Trophoblast cell (in vitro differentiated cells and primary cell): ENCODE data around the gene MACO1.

ENCODE experiments used
- DNase-seq, 2 donors: peaks; one replicate each; pipeline ENCODE4 v3.0.0-alpha.2; 2016
- H2AFZ ChIP-seq: 2 replicates; pipeline ENCODE4 v1.6.1; 2013; ENCODE audit warnings: low read length, moderate library complexity, mild to moderate bottlenecking; ENCODE audit not compliant: insufficient read depth, poor library complexity
- H2AK5ac ChIP-seq: 2 replicates; pipeline ENCODE4 v1.6.1; 2013; ENCODE audit warnings: mild to moderate bottlenecking, low read length
- H2BK120ac ChIP-seq: 2 replicates; pipeline ENCODE4 v1.6.1; 2013; ENCODE audit warnings: low read length, mild to moderate bottlenecking, moderate library complexity; ENCODE audit not compliant: insufficient read depth, poor library complexity
- H2BK12ac ChIP-seq: 2 replicates; pipeline ENCODE4 v1.6.1; 2013; ENCODE audit warnings: mild to moderate bottlenecking, low read length, moderate library complexity
- H2BK5ac ChIP-seq: 2 replicates; pipeline ENCODE4 v1.6.1; 2013; ENCODE audit warnings: low read length, low read depth, moderate library complexity, mild to moderate bottlenecking; ENCODE audit not compliant: poor library complexity
- H3K14ac ChIP-seq: 2 replicates; pipeline ENCODE4 v1.6.1; 2013; ENCODE audit warnings: mild to moderate bottlenecking, low read length
- H3K18ac ChIP-seq: 2 replicates; pipeline ENCODE4 v1.6.1; 2013; ENCODE audit warnings: mild to moderate bottlenecking, low read length
- H3K23ac ChIP-seq: 2 replicates; pipeline ENCODE4 v1.6.1; 2013; ENCODE audit warnings: low read length
- H3K27ac ChIP-seq: 2 replicates; pipeline ENCODE4 v1.5.1; 2013; ENCODE audit warnings: low read depth, mild to moderate bottlenecking, inconsistent platforms, low read length, moderate library complexity
- H3K27me3 ChIP-seq: 2 replicates; pipeline ENCODE4 v1.6.1; 2013; ENCODE audit warnings: inconsistent platforms, mild to moderate bottlenecking, low read length, moderate library complexity; ENCODE audit not compliant: insufficient read depth
- H3K36me3 ChIP-seq, 2 experiments: 1 replicate in 1 of 2; 2 replicates in 1 of 2; pipeline ENCODE4 v1.6.1; 2013; ENCODE audit warnings: low read length in 2 of 2, mild to moderate bottlenecking in 2 of 2, moderate library complexity in 1 of 2; ENCODE audit not compliant: insufficient read depth in 2 of 2, control insufficient read depth in 1 of 2
- H3K4ac ChIP-seq: 2 replicates; pipeline ENCODE4 v1.6.1; 2013; ENCODE audit warnings: low read depth, mild to moderate bottlenecking, low read length, moderate library complexity
- H3K4me1 ChIP-seq, 2 experiments: 1 replicate in 1 of 2; 2 replicates in 1 of 2; pipeline ENCODE4 v1.6.1; 2013; ENCODE audit warnings: low read length in 2 of 2, mild to moderate bottlenecking in 2 of 2, moderate library complexity in 1 of 2; ENCODE audit not compliant: insufficient read depth in 2 of 2, control insufficient read depth in 1 of 2
- H3K4me2 ChIP-seq: 2 replicates; pipeline ENCODE4 v1.6.1; 2013; ENCODE audit warnings: inconsistent platforms, mild to moderate bottlenecking, low read length, moderate library complexity
- H3K4me3 ChIP-seq: 2 replicates; pipeline ENCODE4 v1.5.1; 2013; ENCODE audit warnings: mild to moderate bottlenecking, low read depth, low read length, inconsistent platforms
- H3K79me1 ChIP-seq: one replicate; pipeline ENCODE4 v1.6.1; 2013; ENCODE audit warnings: low read length
- H3K79me2 ChIP-seq: 2 replicates; pipeline ENCODE4 v1.6.1; 2013; ENCODE audit warnings: low read length, mild to moderate bottlenecking; ENCODE audit not compliant: control insufficient read depth, insufficient read depth, poor library complexity
- H3K9ac ChIP-seq: 2 replicates; pipeline ENCODE4 v1.6.1; 2013; ENCODE audit warnings: mild to moderate bottlenecking, low read length
- H3K9me3 ChIP-seq: 2 replicates; pipeline ENCODE4 v1.6.1; 2013; ENCODE audit warnings: low read depth, mild to moderate bottlenecking, control low read depth, inconsistent platforms, low read length; ENCODE audit not compliant: insufficient read depth
- H4K12ac ChIP-seq: 2 replicates; pipeline ENCODE4 v1.6.1; 2013; ENCODE audit warnings: low read depth, mild to moderate bottlenecking, low read length, moderate library complexity
- H4K8ac ChIP-seq: 2 replicates; pipeline ENCODE4 v1.6.1; 2013; ENCODE audit warnings: low read depth, mild to moderate bottlenecking, low read length, moderate library complexity
- H4K91ac ChIP-seq: one replicate; pipeline ENCODE4 v1.6.1; 2013; ENCODE audit warnings: low read depth, mild to moderate bottlenecking, low read length, moderate library complexity
- WGBS: extraction: QIAGEN DNeasy Blood & Tissue Kit; methylation state at CpG from one replicate; pipeline ENCODE4 v1.1.7; 2013; ENCODE audit warnings: missing lambda C conversion rate; ENCODE audit not compliant: insufficient read length, insufficient coverage; ENCODE audit errors: extremely low coverage; 5-methylcytosine and 5-hydroxymethylcytosine counted together

MACO1 gene

GRCh38 chr1:25484533-25484932 lies 53.8 kb downstream of the MACO1 start:
- H3K4me1 ChIP-seq = no peaks in the 10 kb centered on the region
- H2AK5ac ChIP-seq = no peak overlapping the region
- H3K4ac ChIP-seq = no peak overlapping the region
- H3K23ac ChIP-seq = no peak overlapping the region
- H3K4me3 ChIP-seq = no peak overlapping the region
- no peak overlapping the region for H2AFZ ChIP-seq
- no peak overlapping the region for H3K27ac ChIP-seq
- no peaks in the 10 kb centered on the region for H3K79me2 ChIP-seq
- no peak overlapping the region for H2BK5ac ChIP-seq
- no peak overlapping the region for H3K18ac ChIP-seq
- no CpG with 5 or more reads among the region's 1 CpG for WGBS
- DNase-seq = no peak
- no peak overlapping the region for H3K14ac ChIP-seq
- H3K9ac ChIP-seq = no peak overlapping the region
- no peaks in the 10 kb centered on the region for H3K79me1 ChIP-seq
- no peaks in the 10 kb centered on the region for H3K27me3 ChIP-seq
- H3K9me3 ChIP-seq = no peaks in the 10 kb centered on the region
- no peak overlapping the region for H2BK12ac ChIP-seq
- no peak overlapping the region for H3K4me2 ChIP-seq
- H4K8ac ChIP-seq = no peak overlapping the region
- peaks cover 10 to 13% of the 10 kb centered on the region in 2 experiments for H3K36me3 ChIP-seq
- no peak overlapping the region for H4K91ac ChIP-seq
- H2BK120ac ChIP-seq = no peak overlapping the region
- no peak overlapping the region for H4K12ac ChIP-seq

- H3K4me1 ChIP-seq = no peaks in the 10 kb centered on the region
- no peak overlapping the region for H2BK12ac ChIP-seq
- H3K23ac ChIP-seq = no peak overlapping the region
- H2AFZ ChIP-seq = no peak overlapping the region
- H4K8ac ChIP-seq = no peak overlapping the region
- H3K27ac ChIP-seq = no peak overlapping the region
- H3K27me3 ChIP-seq = no peaks in the 10 kb centered on the region
- no CpG with 5 or more reads among the region's 6 CpGs for WGBS
- H2BK120ac ChIP-seq = no peak overlapping the region
- no peak overlapping the region for H3K14ac ChIP-seq
- no peak overlapping the region for H2BK5ac ChIP-seq
- no peak overlapping the region for H3K4me3 ChIP-seq
- H4K12ac ChIP-seq = no peak overlapping the region
- no peak overlapping the region for H3K9ac ChIP-seq
- no peaks in the 10 kb centered on the region for H3K79me2 ChIP-seq
- H4K91ac ChIP-seq = no peak overlapping the region
- no peak overlapping the region for H3K4me2 ChIP-seq
- H3K36me3 ChIP-seq = peaks cover 10 to 13% of the 10 kb centered on the region in 2 experiments
- H3K79me1 ChIP-seq = no peaks in the 10 kb centered on the region
- no peak overlapping the region for H3K4ac ChIP-seq
- no peak overlapping the region for H3K18ac ChIP-seq
- peak in 1 of 2 donors; percentile 46 for DNase-seq
- H3K9me3 ChIP-seq = no peaks in the 10 kb centered on the region
- H2AK5ac ChIP-seq = no peak overlapping the region
Measured at GRCh38 chr1:25485536-25486411, 55.1 kb downstream of the MACO1 start.

- Histone ChIP-seq H3K9me3 (no peaks in the 10 kb centered on the region), H3K14ac (no peak overlapping the region), H3K36me3 (peaks cover 12 to 17% of the 10 kb centered on the region in 2 experiments), H3K79me1 (no peaks in the 10 kb centered on the region), H3K4me2 (no peak overlapping the region), H4K8ac (no peak overlapping the region), H4K91ac (no peak overlapping the region), H3K4me1 (no peaks in the 10 kb centered on the region), H3K9ac (no peak overlapping the region), H2BK5ac (no peak overlapping the region), H3K4me3 (no peak overlapping the region), H3K79me2 (no peaks in the 10 kb centered on the region), H2BK120ac (no peak overlapping the region), H2BK12ac (no peak overlapping the region), H3K23ac (no peak overlapping the region), H3K27me3 (no peaks in the 10 kb centered on the region), H3K18ac (no peak overlapping the region), H3K4ac (no peak overlapping the region), H2AK5ac (no peak overlapping the region), H2AFZ (no peak overlapping the region), H4K12ac (no peak overlapping the region), H3K27ac (no peak overlapping the region)
- no peak for DNase-seq
- WGBS = no CpG with 5 or more reads among the region's 1 CpG
Measured at GRCh38 chr1:25486602-25487001, 55.9 kb downstream of the MACO1 start.

- H4K12ac ChIP-seq = no peak overlapping the region
- WGBS = no CpG with 5 or more reads among the region's 2 CpGs
Measured at GRCh38 chr1:25487628-25488027, 56.9 kb downstream of the MACO1 start.

More at GRCh38 chr1:25487628-25488027, 56.9 kb downstream of the MACO1 start:
- no peak overlapping the region for H3K4me3 ChIP-seq
- no peak overlapping the region for H3K9ac ChIP-seq
- H3K27me3 ChIP-seq = no peaks in the 10 kb centered on the region
- no peak overlapping the region for H3K4ac ChIP-seq
- no peak overlapping the region for H3K14ac ChIP-seq
- H2AK5ac ChIP-seq = no peak overlapping the region
- no peak overlapping the region for H3K27ac ChIP-seq
- DNase-seq = peak in 1 of 2 donors; percentile 31
- H3K4me1 ChIP-seq = no peaks in the 10 kb centered on the region
- no peaks in the 10 kb centered on the region for H3K79me2 ChIP-seq
- no peak overlapping the region for H2BK5ac ChIP-seq
- H3K23ac ChIP-seq = no peak overlapping the region
- no peak overlapping the region for H4K91ac ChIP-seq
- no peak overlapping the region for H2BK120ac ChIP-seq
- H3K79me1 ChIP-seq = no peaks in the 10 kb centered on the region
- peaks cover 19 to 24% of the 10 kb centered on the region in 2 experiments for H3K36me3 ChIP-seq
- H3K9me3 ChIP-seq = peaks cover 1% of the 10 kb centered on the region
- H4K8ac ChIP-seq = no peak overlapping the region
- no peak overlapping the region for H2BK12ac ChIP-seq
- no peak overlapping the region for H3K18ac ChIP-seq
- no peak overlapping the region for H3K4me2 ChIP-seq
- H2AFZ ChIP-seq = no peak overlapping the region
